ENCODE measurements around the gene PTPRD.

The PTPRD gene

GRCh38 chr9:9997585-9997984 is 615.2 kb downstream of the PTPRD start:
- Histone ChIP-seq H3K4me3 (ENCODE audit: low read depth, low read length) (no peak overlapping the region), H3K79me2 (ENCODE audit: control insufficient read depth, insufficient read depth, low read length, unreplicated experiment) (no peaks in the 10 kb centered on the region), H2AFZ (ENCODE audit: low read length, unreplicated experiment) (no peak overlapping the region), H3K27me3 (ENCODE audit: insufficient read depth, low read length) (no peaks in the 10 kb centered on the region), H3K27ac (ENCODE audit: low read depth, low read length) (no peak overlapping the region), H3K4me1 (ENCODE audit: control insufficient read depth, insufficient read depth, low read length, unreplicated experiment) (no peaks in the 10 kb centered on the region), H3K36me3 (ENCODE audit: insufficient read depth, low read length) (no peaks in the 10 kb centered on the region)

GRCh38 chr9:9996259-9996658 is 616.5 kb downstream of the PTPRD start:
- Histone ChIP-seq H3K4me3 (ENCODE audit: low read depth, low read length) (no peak overlapping the region), H3K4me1 (ENCODE audit: control insufficient read depth, insufficient read depth, low read length, unreplicated experiment) (no peaks in the 10 kb centered on the region), H2AFZ (ENCODE audit: low read length, unreplicated experiment) (no peak overlapping the region), H3K79me2 (ENCODE audit: control insufficient read depth, insufficient read depth, low read length, unreplicated experiment) (no peaks in the 10 kb centered on the region), H3K27ac (ENCODE audit: low read depth, low read length) (no peak overlapping the region), H3K27me3 (ENCODE audit: insufficient read depth, low read length) (no peaks in the 10 kb centered on the region), H3K36me3 (ENCODE audit: insufficient read depth, low read length) (no peaks in the 10 kb centered on the region)

GRCh38 chr9:9992936-9993335 is 619.9 kb downstream of the PTPRD start:
- Histone ChIP-seq H3K36me3 (ENCODE audit: insufficient read depth, low read length) (no peaks in the 10 kb centered on the region), H3K4me3 (ENCODE audit: low read depth, low read length) (no peak overlapping the region), H3K79me2 (ENCODE audit: control insufficient read depth, insufficient read depth, low read length, unreplicated experiment) (no peaks in the 10 kb centered on the region), H2AFZ (ENCODE audit: low read length, unreplicated experiment) (no peak overlapping the region), H3K27ac (ENCODE audit: low read depth, low read length) (no peak overlapping the region), H3K27me3 (ENCODE audit: insufficient read depth, low read length) (no peaks in the 10 kb centered on the region), H3K4me1 (ENCODE audit: control insufficient read depth, insufficient read depth, low read length, unreplicated experiment) (no peaks in the 10 kb centered on the region)

- Histone ChIP-seq H3K4me1 (ENCODE audit: control insufficient read depth, insufficient read depth, low read length, unreplicated experiment) (no peaks in the 10 kb centered on the region), H3K79me2 (ENCODE audit: control insufficient read depth, insufficient read depth, low read length, unreplicated experiment) (no peaks in the 10 kb centered on the region), H3K27ac (ENCODE audit: low read depth, low read length) (no peak overlapping the region), H2AFZ (ENCODE audit: low read length, unreplicated experiment) (no peak overlapping the region), H3K4me3 (ENCODE audit: low read depth, low read length) (no peak overlapping the region), H3K36me3 (ENCODE audit: insufficient read depth, low read length) (no peaks in the 10 kb centered on the region), H3K27me3 (ENCODE audit: insufficient read depth, low read length) (no peaks in the 10 kb centered on the region)
Observed at GRCh38 chr9:9973062-9973461, 639.7 kb downstream of the PTPRD start.

GRCh38 chr9:9970514-9970913 is 642.3 kb downstream of the PTPRD start:
- H3K79me2 ChIP-seq (ENCODE audit: control insufficient read depth, insufficient read depth, low read length, unreplicated experiment): no peaks in the 10 kb centered on the region
- no peak overlapping the region for H2AFZ ChIP-seq (ENCODE audit: low read length, unreplicated experiment)

GRCh38 chr9:9963841-9964240 is 649.0 kb downstream of the PTPRD start:
- no peaks in the 10 kb centered on the region for H3K4me1 ChIP-seq (ENCODE audit: control insufficient read depth, insufficient read depth, low read length, unreplicated experiment)
- H3K27ac ChIP-seq (ENCODE audit: low read depth, low read length): no peak overlapping the region
- H3K79me2 ChIP-seq (ENCODE audit: control insufficient read depth, insufficient read depth, low read length, unreplicated experiment): no peaks in the 10 kb centered on the region
- no peak overlapping the region for H3K4me3 ChIP-seq (ENCODE audit: low read depth, low read length)
- H2AFZ ChIP-seq (ENCODE audit: low read length, unreplicated experiment): no peak overlapping the region
- H3K36me3 ChIP-seq (ENCODE audit: insufficient read depth, low read length): no peaks in the 10 kb centered on the region
- H3K27me3 ChIP-seq (ENCODE audit: insufficient read depth, low read length): no peaks in the 10 kb centered on the region

More at GRCh38 chr9:9970514-9970913, 642.3 kb downstream of the PTPRD start:
- no peak overlapping the region for H3K4me3 ChIP-seq (ENCODE audit: low read depth, low read length)
- H3K27ac ChIP-seq (ENCODE audit: low read depth, low read length): no peak overlapping the region
- no peaks in the 10 kb centered on the region for H3K36me3 ChIP-seq (ENCODE audit: insufficient read depth, low read length)
- H3K27me3 ChIP-seq (ENCODE audit: insufficient read depth, low read length): no peaks in the 10 kb centered on the region
- no peaks in the 10 kb centered on the region for H3K4me1 ChIP-seq (ENCODE audit: control insufficient read depth, insufficient read depth, low read length, unreplicated experiment)

GRCh38 chr9:9961934-9962333 is 650.9 kb downstream of the PTPRD start:
- Histone ChIP-seq H3K36me3 (ENCODE audit: insufficient read depth, low read length) (no peaks in the 10 kb centered on the region), H3K27ac (ENCODE audit: low read depth, low read length) (no peak overlapping the region), H3K27me3 (ENCODE audit: insufficient read depth, low read length) (no peaks in the 10 kb centered on the region)

GRCh38 chr9:9961487-9961886 is 651.3 kb downstream of the PTPRD start:
- Histone ChIP-seq H2AFZ (ENCODE audit: low read length, unreplicated experiment) (no peak overlapping the region), H3K4me3 (ENCODE audit: low read depth, low read length) (no peak overlapping the region), H3K4me1 (ENCODE audit: control insufficient read depth, insufficient read depth, low read length, unreplicated experiment) (no peaks in the 10 kb centered on the region), H3K79me2 (ENCODE audit: control insufficient read depth, insufficient read depth, low read length, unreplicated experiment) (no peaks in the 10 kb centered on the region), H3K27me3 (ENCODE audit: insufficient read depth, low read length) (no peaks in the 10 kb centered on the region), H3K27ac (ENCODE audit: low read depth, low read length) (no peak overlapping the region), H3K36me3 (ENCODE audit: insufficient read depth, low read length) (no peaks in the 10 kb centered on the region)

More at GRCh38 chr9:9961934-9962333, 650.9 kb downstream of the PTPRD start:
- H3K4me3 ChIP-seq (ENCODE audit: low read depth, low read length): no peak overlapping the region
- H2AFZ ChIP-seq (ENCODE audit: low read length, unreplicated experiment): no peak overlapping the region
- no peaks in the 10 kb centered on the region for H3K4me1 ChIP-seq (ENCODE audit: control insufficient read depth, insufficient read depth, low read length, unreplicated experiment)
- H3K79me2 ChIP-seq (ENCODE audit: control insufficient read depth, insufficient read depth, low read length, unreplicated experiment): no peaks in the 10 kb centered on the region

- H3K4me1 ChIP-seq (ENCODE audit: control insufficient read depth, insufficient read depth, low read length, unreplicated experiment): no peaks in the 10 kb centered on the region
- H3K79me2 ChIP-seq (ENCODE audit: control insufficient read depth, insufficient read depth, low read length, unreplicated experiment): no peaks in the 10 kb centered on the region
- no peak overlapping the region for H2AFZ ChIP-seq (ENCODE audit: low read length, unreplicated experiment)
- no peaks in the 10 kb centered on the region for H3K27me3 ChIP-seq (ENCODE audit: insufficient read depth, low read length)
- no peaks in the 10 kb centered on the region for H3K36me3 ChIP-seq (ENCODE audit: insufficient read depth, low read length)
- H3K27ac ChIP-seq (ENCODE audit: low read depth, low read length): no peak overlapping the region
- H3K4me3 ChIP-seq (ENCODE audit: low read depth, low read length): no peak overlapping the region
Observed at GRCh38 chr9:9951556-9952160, 661.1 kb downstream of the PTPRD start.

GRCh38 chr9:9950813-9951212 is 662.0 kb downstream of the PTPRD start:
- no peaks in the 10 kb centered on the region for H3K36me3 ChIP-seq (ENCODE audit: insufficient read depth, low read length)
- H3K4me1 ChIP-seq (ENCODE audit: control insufficient read depth, insufficient read depth, low read length, unreplicated experiment): no peaks in the 10 kb centered on the region
- H3K27me3 ChIP-seq (ENCODE audit: insufficient read depth, low read length): no peaks in the 10 kb centered on the region
- H2AFZ ChIP-seq (ENCODE audit: low read length, unreplicated experiment): no peak overlapping the region
- H3K4me3 ChIP-seq (ENCODE audit: low read depth, low read length): no peak overlapping the region
- no peak overlapping the region for H3K27ac ChIP-seq (ENCODE audit: low read depth, low read length)
- no peaks in the 10 kb centered on the region for H3K79me2 ChIP-seq (ENCODE audit: control insufficient read depth, insufficient read depth, low read length, unreplicated experiment)

GRCh38 chr9:9949978-9950377 is 662.8 kb downstream of the PTPRD start:
- Histone ChIP-seq H2AFZ (ENCODE audit: low read length, unreplicated experiment) (no peak overlapping the region), H3K27me3 (ENCODE audit: insufficient read depth, low read length) (no peaks in the 10 kb centered on the region), H3K4me3 (ENCODE audit: low read depth, low read length) (no peak overlapping the region), H3K4me1 (ENCODE audit: control insufficient read depth, insufficient read depth, low read length, unreplicated experiment) (no peaks in the 10 kb centered on the region), H3K79me2 (ENCODE audit: control insufficient read depth, insufficient read depth, low read length, unreplicated experiment) (no peaks in the 10 kb centered on the region), H3K36me3 (ENCODE audit: insufficient read depth, low read length) (no peaks in the 10 kb centered on the region), H3K27ac (ENCODE audit: low read depth, low read length) (no peak overlapping the region)
